ENCODE results near the gene ARID1B.
A peak's percentile ranks its signal among the peaks of the same experiment; 100 is the strongest.

ARID1B gene

GRCh38 chr6:156776840-156777576 lies at the start of gene ARID1B:
ARID1B (plus strand) TSS chr6:156777378; CDS start chr6:156777681, 303 bp downstream.
- peak within 1 kb of the TSS; percentile 94 for H3K4me3 ChIP-seq (ENCODE audit: control insufficient read depth, low read depth, low read length)
- DNase-seq (ENCODE audit: low read depth) = no peak
- no peak for TF ChIP-seq CTCF (IDR thresholded peaks at IDR 0.05; ENCODE audit: control insufficient read depth, insufficient read depth, low read depth, low read length, missing control alignments)

- no peak overlapping the region for H3K4me3 ChIP-seq (ENCODE audit: control insufficient read depth, low read depth, low read length)
- no peak for DNase-seq (ENCODE audit: low read depth)
- TF ChIP-seq CTCF (IDR thresholded peaks at IDR 0.05; ENCODE audit: control insufficient read depth, insufficient read depth, low read depth, low read length, missing control alignments) = no peak
Observed at GRCh38 chr6:156727715-156728385, 49.3 kb upstream of the ARID1B start.

- no peak for TF ChIP-seq CTCF (IDR thresholded peaks at IDR 0.05; ENCODE audit: control insufficient read depth, insufficient read depth, low read depth, low read length, missing control alignments)
- peak; percentile 11 for DNase-seq (ENCODE audit: low read depth)
- H3K4me3 ChIP-seq (ENCODE audit: control insufficient read depth, low read depth, low read length) = no peak overlapping the region
Observed at GRCh38 chr6:156729248-156729647, 47.9 kb upstream of the ARID1B start.

GRCh38 chr6:156731396-156731795 lies 45.8 kb upstream of the ARID1B start:
- no peak overlapping the region for H3K4me3 ChIP-seq (ENCODE audit: control insufficient read depth, low read depth, low read length)
- peak; percentile 14 for DNase-seq (ENCODE audit: low read depth)
- no peak for TF ChIP-seq CTCF (IDR thresholded peaks at IDR 0.05; ENCODE audit: control insufficient read depth, insufficient read depth, low read depth, low read length, missing control alignments)

- H3K4me3 ChIP-seq (ENCODE audit: control insufficient read depth, low read depth, low read length) = no peak overlapping the region
- no peak for DNase-seq (ENCODE audit: low read depth)
- TF ChIP-seq CTCF (IDR thresholded peaks at IDR 0.05; ENCODE audit: control insufficient read depth, insufficient read depth, low read depth, low read length, missing control alignments) = no peak
Observed at GRCh38 chr6:156735751-156736150, 41.4 kb upstream of the ARID1B start.

- DNase-seq (ENCODE audit: low read depth) = no peak
- no peak for TF ChIP-seq CTCF (IDR thresholded peaks at IDR 0.05; ENCODE audit: control insufficient read depth, insufficient read depth, low read depth, low read length, missing control alignments)
- H3K4me3 ChIP-seq (ENCODE audit: control insufficient read depth, low read depth, low read length) = no peak overlapping the region
Observed at GRCh38 chr6:156740604-156741003, 36.6 kb upstream of the ARID1B start.
